Measurements from ENCODE around the gene FER1L5. TPM values are rescaled to one million over a fixed set of nuclear protein-coding genes. Genes with fewer than 3 reads are reported as not detected.

The FER1L5 gene
- total RNA-seq, 1 experiment from 2014 or later: not detected

- no peak for DNase-seq (ENCODE audit: extremely low read depth, low read depth)
Observed at GRCh38 chr2:96693286-96694200, 51.0 kb downstream of the FER1L5 start.

- no peak for DNase-seq (ENCODE audit: extremely low read depth, low read depth)
Observed at GRCh38 chr2:96694279-96694678, 51.7 kb downstream of the FER1L5 start.

- DNase-seq (ENCODE audit: extremely low read depth, low read depth): no peak
Observed at GRCh38 chr2:96694816-96695455, 52.4 kb downstream of the FER1L5 start.

- DNase-seq (ENCODE audit: extremely low read depth, low read depth): no peak
Observed at GRCh38 chr2:96695602-96696001, 53.0 kb downstream of the FER1L5 start.

GRCh38 chr2:96697476-96697875 lies 54.9 kb downstream of the FER1L5 start:
- no peak for DNase-seq (ENCODE audit: extremely low read depth, low read depth)

- no peak for DNase-seq (ENCODE audit: extremely low read depth, low read depth)
Observed at GRCh38 chr2:96698221-96698861, 55.8 kb downstream of the FER1L5 start.

- no peak for DNase-seq (ENCODE audit: extremely low read depth, low read depth)
Observed at GRCh38 chr2:96699021-96699420, 56.5 kb downstream of the FER1L5 start.

GRCh38 chr2:96699621-96700020 lies 57.1 kb downstream of the FER1L5 start:
- no peak for DNase-seq (ENCODE audit: extremely low read depth, low read depth)

GRCh38 chr2:96700086-96700485 lies 57.5 kb downstream of the FER1L5 start:
- DNase-seq (ENCODE audit: extremely low read depth, low read depth): no peak

GRCh38 chr2:96701636-96702035 lies 59.1 kb downstream of the FER1L5 start:
- no peak for DNase-seq (ENCODE audit: extremely low read depth, low read depth)

GRCh38 chr2:96702098-96702785 lies 59.7 kb downstream of the FER1L5 start:
- DNase-seq (ENCODE audit: extremely low read depth, low read depth): no peak

- no peak for DNase-seq (ENCODE audit: extremely low read depth, low read depth)
Observed at GRCh38 chr2:96703021-96703751, 60.6 kb downstream of the FER1L5 start.

- no peak for DNase-seq (ENCODE audit: extremely low read depth, low read depth)
Observed at GRCh38 chr2:96710985-96711384, 68.4 kb downstream of the FER1L5 start.

GRCh38 chr2:96715658-96716057 lies 73.1 kb downstream of the FER1L5 start:
- peak; percentile 26 for DNase-seq (ENCODE audit: extremely low read depth, low read depth)

- no peak for DNase-seq (ENCODE audit: extremely low read depth, low read depth)
Observed at GRCh38 chr2:96716388-96716787, 73.8 kb downstream of the FER1L5 start.

- DNase-seq (ENCODE audit: extremely low read depth, low read depth): no peak
Observed at GRCh38 chr2:96726131-96726530, 83.6 kb downstream of the FER1L5 start.

GRCh38 chr2:96727431-96727830 lies 84.9 kb downstream of the FER1L5 start:
- no peak for DNase-seq (ENCODE audit: extremely low read depth, low read depth)

GRCh38 chr2:96729748-96730147 lies 87.2 kb downstream of the FER1L5 start:
- no peak for DNase-seq (ENCODE audit: extremely low read depth, low read depth)

- no peak for DNase-seq (ENCODE audit: extremely low read depth, low read depth)
Observed at GRCh38 chr2:96730212-96730611, 87.6 kb downstream of the FER1L5 start.

- no peak for DNase-seq (ENCODE audit: extremely low read depth, low read depth)
Observed at GRCh38 chr2:96733931-96734330, 91.4 kb downstream of the FER1L5 start.

Measured in NCI-H460 (cell line).